AG08396 (cell line): Measurements from ENCODE around the gene PRDM16.

ENCODE experiments used
- DNase-seq: peaks from one replicate; pipeline ENCODE4 v3.0.0; 2012; ENCODE audit warnings: low spot score, mixed read lengths

Gene PRDM16

GRCh38 chr1:3069491-3070308 is 697 bp downstream of the PRDM16 start:
- peak; percentile 88 for DNase-seq

GRCh38 chr1:3070309-3070643 is 1.3 kb downstream of the PRDM16 start:
- DNase-seq, result no peak

GRCh38 chr1:3070644-3071564 is 1.9 kb downstream of the PRDM16 start:
- DNase-seq, result peak; percentile 56

GRCh38 chr1:3071565-3072390 is 2.8 kb downstream of the PRDM16 start:
- DNase-seq, result no peak

GRCh38 chr1:3072391-3073185 is 3.6 kb downstream of the PRDM16 start:
- DNase-seq, result no peak

- DNase-seq, result no peak
These were observed 4.1 kb downstream of the PRDM16 start for GRCh38 chr1:3073186-3073488.

GRCh38 chr1:3073489-3074296 is 4.7 kb downstream of the PRDM16 start:
- no peak for DNase-seq

GRCh38 chr1:3074297-3074741 is 5.3 kb downstream of the PRDM16 start:
- no peak for DNase-seq

- no peak for DNase-seq
These were observed 5.8 kb downstream of the PRDM16 start for GRCh38 chr1:3074800-3075199.

GRCh38 chr1:3075666-3076362 is 6.8 kb downstream of the PRDM16 start:
- no peak for DNase-seq

GRCh38 chr1:3076363-3076740 is 7.3 kb downstream of the PRDM16 start:
- DNase-seq, result no peak

- no peak for DNase-seq
These were observed 8.1 kb downstream of the PRDM16 start for GRCh38 chr1:3077081-3077480.

- no peak for DNase-seq
These were observed 8.6 kb downstream of the PRDM16 start for GRCh38 chr1:3077561-3077960.

- DNase-seq, result no peak
These were observed 9.4 kb downstream of the PRDM16 start for GRCh38 chr1:3078430-3078861.

- no peak for DNase-seq
These were observed 9.9 kb downstream of the PRDM16 start for GRCh38 chr1:3078871-3079270.

GRCh38 chr1:3079381-3080052 is 10.5 kb downstream of the PRDM16 start:
- no peak for DNase-seq

GRCh38 chr1:3080053-3080955 is 11.3 kb downstream of the PRDM16 start:
- no peak for DNase-seq

- no peak for DNase-seq
These were observed 12.2 kb downstream of the PRDM16 start for GRCh38 chr1:3081171-3081683.
